H1 (cell line): ENCODE measurements around the gene MYH9. TPM values are rescaled to one million over a fixed set of nuclear protein-coding genes. Genes with fewer than 3 reads are reported as not detected.

Experiments
- CHD2 ChIP-seq: IDR thresholded peaks from 2 replicates; pipeline ENCODE4 v1.6.1; 2012; ENCODE audit warnings: low read length, improper control_type of control experiment
- CTBP2 ChIP-seq: IDR thresholded peaks from 2 replicates; pipeline ENCODE4 v1.7.0; 2011; ENCODE audit warnings: borderline replicate concordance, mild to moderate bottlenecking, moderate library complexity, mixed read lengths, low read length; ENCODE audit not compliant: insufficient read depth, insufficient read length
- EP300 ChIP-seq, 2 experiments: IDR thresholded peaks; 1 replicate in 1 of 2; 2 replicates in 1 of 2; pipeline ENCODE4 v1.6.1; 2011 to 2012; ENCODE audit warnings: low read depth in 2 of 2, low read length in 2 of 2, mild to moderate bottlenecking in 2 of 2, borderline replicate concordance in 1 of 2, inconsistent platforms in 1 of 2, moderate library complexity in 1 of 2
- KDM5A ChIP-seq: fragments of 200-600 bp; IDR thresholded peaks from 2 replicates; pipeline ENCODE4 v1.7.1; 2012; ENCODE audit warnings: mild to moderate bottlenecking, low read length, inconsistent platforms, mixed read lengths
- RFX5 ChIP-seq: IDR thresholded peaks from 2 replicates; pipeline ENCODE4 v1.6.1; 2011; ENCODE audit warnings: low read depth, low read length, improper control_type of control experiment, borderline replicate concordance
- RNF2 ChIP-seq: fragments of 200-900, 300-1000 bp; sonication (generic); IDR thresholded peaks from 2 replicates; pipeline ENCODE4 v1.7.1; 2016; ENCODE audit warnings: borderline replicate concordance, low read depth, mild to moderate bottlenecking, antibody characterized with exemption, low read length; ENCODE audit not compliant: poor library complexity, severe bottlenecking; ENCODE audit errors: missing control alignments
- SIN3A ChIP-seq, 2 experiments: IDR thresholded peaks in 1 of 2; conservative IDR thresholded peaks in 1 of 2; 2 replicates each; pipeline ENCODE4 v1.6.1; 2011 to 2012; ENCODE audit warnings: low read length in 2 of 2, improper control_type of control experiment in 1 of 2, low read depth in 1 of 2, mild to moderate bottlenecking in 1 of 2
- SUZ12 ChIP-seq: fragments of 200-600 bp; sonication (generic); IDR thresholded peaks from 2 replicates; pipeline ENCODE4 v1.6.1; 2012; ENCODE audit warnings: mild to moderate bottlenecking, inconsistent platforms, low read length, moderate library complexity, mixed read lengths
- TAF1 ChIP-seq: IDR thresholded peaks from 2 replicates; pipeline ENCODE4 v1.6.1; 2011; ENCODE audit warnings: mild to moderate bottlenecking, low read depth, low read length
- TCF12 ChIP-seq: IDR thresholded peaks from 2 replicates; pipeline ENCODE4 v1.6.1; 2011; ENCODE audit warnings: low read depth, mild to moderate bottlenecking, low read length
- polyA plus RNA-seq, 7 experiments: library from polyadenylated mRNA; depleted of rRNA in 3 of 7; stranded (reverse) in 5 of 7; unstranded in 2 of 7; fragments of >200 nt in 5 of 7; fragments of 200-250 nt in 2 of 7; gene quantifications; 1 replicate in 5 of 7; 2 replicates in 1 of 7; 4 replicates in 1 of 7; pipeline versions ENCODE4 v1.2.1 to v1.2.3, GENCODE V29; 2011 to 2013; ENCODE audit warnings: missing spikeins in 2 of 7, mixed read lengths in 2 of 7
- total RNA-seq: library from RNA; stranded (reverse); fragmentation: NEBNext Ultra II Directional; extraction: Animal tissue kit (Norgen Biotek cat#: 25700); gene quantifications from 2 replicates; pipeline ENCODE4 v1.2.1, GENCODE V29; 2021
- TF ChIP-seq, protein P1 (sequence below): fragments of 300-600 bp; sonication (generic); IDR thresholded peaks from 2 replicates; pipeline ENCODE4 v1.7.1; 2012; ENCODE audit warnings: low read length, moderate library complexity, mild to moderate bottlenecking, inconsistent platforms; ENCODE audit not compliant: insufficient replicate concordance

The MYH9 gene
- total and polyA plus RNA-seq, 2 of the 8 experiments (the other 6 are each of a cell fraction or from before 2014, with no cell fraction given), result 24.9 to 322 TPM

DNA sequence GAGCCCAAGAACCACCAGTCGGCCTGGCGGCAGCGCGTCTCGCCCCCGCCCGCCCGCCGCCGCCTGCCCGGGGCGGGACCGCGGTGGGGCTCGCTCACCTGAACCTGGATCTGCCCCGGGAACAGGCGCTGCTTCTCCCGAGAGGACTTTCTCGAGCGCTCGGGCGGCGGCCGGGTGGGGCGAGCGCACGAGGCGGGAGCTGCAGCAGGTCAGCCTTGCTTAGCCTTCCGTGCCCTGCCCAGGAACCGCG, 133 bp downstream of the MYH9 start (continued):
- peak in 1 of 2 experiments; percentile 60; a peak in 1 of 4 replicates for TF ChIP-seq SIN3A (conservative IDR thresholded peaks at IDR 0.05 in 1 of 2, IDR thresholded peaks at IDR 0.05 in 1 of 2; ENCODE audit: low read depth in 1 of 2, low read length in 2 of 2)
- no peak for TF ChIP-seq CTBP2
- TF ChIP-seq, protein P1, sequence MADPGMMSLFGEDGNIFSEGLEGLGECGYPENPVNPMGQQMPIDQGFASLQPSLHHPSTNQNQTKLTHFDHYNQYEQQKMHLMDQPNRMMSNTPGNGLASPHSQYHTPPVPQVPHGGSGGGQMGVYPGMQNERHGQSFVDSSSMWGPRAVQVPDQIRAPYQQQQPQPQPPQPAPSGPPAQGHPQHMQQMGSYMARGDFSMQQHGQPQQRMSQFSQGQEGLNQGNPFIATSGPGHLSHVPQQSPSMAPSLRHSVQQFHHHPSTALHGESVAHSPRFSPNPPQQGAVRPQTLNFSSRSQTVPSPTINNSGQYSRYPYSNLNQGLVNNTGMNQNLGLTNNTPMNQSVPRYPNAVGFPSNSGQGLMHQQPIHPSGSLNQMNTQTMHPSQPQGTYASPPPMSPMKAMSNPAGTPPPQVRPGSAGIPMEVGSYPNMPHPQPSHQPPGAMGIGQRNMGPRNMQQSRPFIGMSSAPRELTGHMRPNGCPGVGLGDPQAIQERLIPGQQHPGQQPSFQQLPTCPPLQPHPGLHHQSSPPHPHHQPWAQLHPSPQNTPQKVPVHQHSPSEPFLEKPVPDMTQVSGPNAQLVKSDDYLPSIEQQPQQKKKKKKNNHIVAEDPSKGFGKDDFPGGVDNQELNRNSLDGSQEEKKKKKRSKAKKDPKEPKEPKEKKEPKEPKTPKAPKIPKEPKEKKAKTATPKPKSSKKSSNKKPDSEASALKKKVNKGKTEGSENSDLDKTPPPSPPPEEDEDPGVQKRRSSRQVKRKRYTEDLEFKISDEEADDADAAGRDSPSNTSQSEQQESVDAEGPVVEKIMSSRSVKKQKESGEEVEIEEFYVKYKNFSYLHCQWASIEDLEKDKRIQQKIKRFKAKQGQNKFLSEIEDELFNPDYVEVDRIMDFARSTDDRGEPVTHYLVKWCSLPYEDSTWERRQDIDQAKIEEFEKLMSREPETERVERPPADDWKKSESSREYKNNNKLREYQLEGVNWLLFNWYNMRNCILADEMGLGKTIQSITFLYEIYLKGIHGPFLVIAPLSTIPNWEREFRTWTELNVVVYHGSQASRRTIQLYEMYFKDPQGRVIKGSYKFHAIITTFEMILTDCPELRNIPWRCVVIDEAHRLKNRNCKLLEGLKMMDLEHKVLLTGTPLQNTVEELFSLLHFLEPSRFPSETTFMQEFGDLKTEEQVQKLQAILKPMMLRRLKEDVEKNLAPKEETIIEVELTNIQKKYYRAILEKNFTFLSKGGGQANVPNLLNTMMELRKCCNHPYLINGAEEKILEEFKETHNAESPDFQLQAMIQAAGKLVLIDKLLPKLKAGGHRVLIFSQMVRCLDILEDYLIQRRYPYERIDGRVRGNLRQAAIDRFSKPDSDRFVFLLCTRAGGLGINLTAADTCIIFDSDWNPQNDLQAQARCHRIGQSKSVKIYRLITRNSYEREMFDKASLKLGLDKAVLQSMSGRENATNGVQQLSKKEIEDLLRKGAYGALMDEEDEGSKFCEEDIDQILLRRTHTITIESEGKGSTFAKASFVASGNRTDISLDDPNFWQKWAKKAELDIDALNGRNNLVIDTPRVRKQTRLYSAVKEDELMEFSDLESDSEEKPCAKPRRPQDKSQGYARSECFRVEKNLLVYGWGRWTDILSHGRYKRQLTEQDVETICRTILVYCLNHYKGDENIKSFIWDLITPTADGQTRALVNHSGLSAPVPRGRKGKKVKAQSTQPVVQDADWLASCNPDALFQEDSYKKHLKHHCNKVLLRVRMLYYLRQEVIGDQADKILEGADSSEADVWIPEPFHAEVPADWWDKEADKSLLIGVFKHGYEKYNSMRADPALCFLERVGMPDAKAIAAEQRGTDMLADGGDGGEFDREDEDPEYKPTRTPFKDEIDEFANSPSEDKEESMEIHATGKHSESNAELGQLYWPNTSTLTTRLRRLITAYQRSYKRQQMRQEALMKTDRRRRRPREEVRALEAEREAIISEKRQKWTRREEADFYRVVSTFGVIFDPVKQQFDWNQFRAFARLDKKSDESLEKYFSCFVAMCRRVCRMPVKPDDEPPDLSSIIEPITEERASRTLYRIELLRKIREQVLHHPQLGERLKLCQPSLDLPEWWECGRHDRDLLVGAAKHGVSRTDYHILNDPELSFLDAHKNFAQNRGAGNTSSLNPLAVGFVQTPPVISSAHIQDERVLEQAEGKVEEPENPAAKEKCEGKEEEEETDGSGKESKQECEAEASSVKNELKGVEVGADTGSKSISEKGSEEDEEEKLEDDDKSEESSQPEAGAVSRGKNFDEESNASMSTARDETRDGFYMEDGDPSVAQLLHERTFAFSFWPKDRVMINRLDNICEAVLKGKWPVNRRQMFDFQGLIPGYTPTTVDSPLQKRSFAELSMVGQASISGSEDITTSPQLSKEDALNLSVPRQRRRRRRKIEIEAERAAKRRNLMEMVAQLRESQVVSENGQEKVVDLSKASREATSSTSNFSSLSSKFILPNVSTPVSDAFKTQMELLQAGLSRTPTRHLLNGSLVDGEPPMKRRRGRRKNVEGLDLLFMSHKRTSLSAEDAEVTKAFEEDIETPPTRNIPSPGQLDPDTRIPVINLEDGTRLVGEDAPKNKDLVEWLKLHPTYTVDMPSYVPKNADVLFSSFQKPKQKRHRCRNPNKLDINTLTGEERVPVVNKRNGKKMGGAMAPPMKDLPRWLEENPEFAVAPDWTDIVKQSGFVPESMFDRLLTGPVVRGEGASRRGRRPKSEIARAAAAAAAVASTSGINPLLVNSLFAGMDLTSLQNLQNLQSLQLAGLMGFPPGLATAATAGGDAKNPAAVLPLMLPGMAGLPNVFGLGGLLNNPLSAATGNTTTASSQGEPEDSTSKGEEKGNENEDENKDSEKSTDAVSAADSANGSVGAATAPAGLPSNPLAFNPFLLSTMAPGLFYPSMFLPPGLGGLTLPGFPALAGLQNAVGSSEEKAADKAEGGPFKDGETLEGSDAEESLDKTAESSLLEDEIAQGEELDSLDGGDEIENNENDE, result no peak
- no peak for TF ChIP-seq SUZ12
- no peak for TF ChIP-seq TCF12
- no peak; the same call in 1 of the 2 replicates for TF ChIP-seq TAF1
- no peak for TF ChIP-seq RNF2
- no peak for TF ChIP-seq EP300 (IDR thresholded peaks at IDR 0.05; ENCODE audit: borderline replicate concordance in 1 of 2, low read depth in 2 of 2, low read length in 2 of 2)
- no peak for TF ChIP-seq KDM5A
- TF ChIP-seq RFX5, result no peak
- TF ChIP-seq CHD2, result no peak
